Natural killer cell treated with Interleukin-12 subunit alpha and Interleukin-12 subunit beta and Interleukin-15 and Interleukin-18, amount 100 ng/mL, for 72 hours (primary cell): ENCODE data around the gene TEN1. TPM values are rescaled to one million over a fixed set of nuclear protein-coding genes. Genes with fewer than 3 reads are reported as not detected.
A peak's percentile ranks its signal among the peaks of the same experiment; 100 is the strongest.

Source experiments
- ATAC-seq, 2 donors: fragments of 150-1000 bp; cut with Tn5 transposase in 1 of 2; sonication (Bioruptor Pico), chemical (Tn5 transposase) in 1 of 2; 2 replicates each; pipeline ENCODE4 v1.10.0; 2021
- DNase-seq: peaks from one replicate; pipeline ENCODE4 v3.0.0; 2022; ENCODE audit warnings: low spot score
- H3K27ac Mint-ChIP-seq, 2 donors: 1 replicate in 1 of 2; 2 replicates in 1 of 2; pipeline ENCODE4 v1.8.0; 2022; ENCODE audit warnings: mixed read lengths in 2 of 2, mild to moderate bottlenecking in 1 of 2, moderate library complexity in 1 of 2
- H3K27me3 Mint-ChIP-seq, 2 donors: 1 replicate in 1 of 2; 2 replicates in 1 of 2; pipeline ENCODE4 v1.8.0; 2022; ENCODE audit warnings: mixed read lengths in 2 of 2
- H3K36me3 Mint-ChIP-seq: one replicate; pipeline ENCODE4 v1.8.0; 2022; ENCODE audit warnings: mixed read lengths
- H3K4me1 Mint-ChIP-seq, 2 donors: 1 replicate in 1 of 2; 2 replicates in 1 of 2; pipeline ENCODE4 v1.8.0; 2022; ENCODE audit warnings: low read depth in 2 of 2, mixed read lengths in 2 of 2, mild to moderate bottlenecking in 1 of 2
- H3K4me3 Mint-ChIP-seq: one replicate; pipeline ENCODE4 v1.8.0; 2022; ENCODE audit warnings: mixed read lengths
- H3K9me3 Mint-ChIP-seq: 2 replicates; pipeline ENCODE4 v1.8.0; 2022; ENCODE audit warnings: mixed read lengths
- total RNA-seq, 2 donors: library from RNA; stranded (reverse); gene quantifications; one replicate each; pipeline ENCODE4 v1.2.3, GENCODE V29; 2022

Gene TEN1
- total RNA-seq, 2 donors from 2014 or later = 16.5 to 19.1 TPM

- DNase-seq = no peak
- no peak for ATAC-seq
- Mint-ChIP-seq H3K36me3 (no peaks in the 10 kb centered on the region), H3K27ac (no peak overlapping the region), H3K27me3 (no peaks in the 10 kb centered on the region), H3K4me1 (peaks cover 0 to 3% of the 10 kb centered on the region in 2 donors), H3K9me3 (no peaks in the 10 kb centered on the region), H3K4me3 (no peak overlapping the region)
These were observed 39.3 kb downstream of the TEN1 start for GRCh38 chr17:76018340-76018680.

GRCh38 chr17:76018801-76019200 is 39.8 kb downstream of the TEN1 start:
- Mint-ChIP-seq H3K27me3 (no peaks in the 10 kb centered on the region), H3K4me1 (peaks cover 0 to 3% of the 10 kb centered on the region in 2 donors), H3K9me3 (no peaks in the 10 kb centered on the region), H3K4me3 (no peak overlapping the region), H3K36me3 (no peaks in the 10 kb centered on the region), H3K27ac (no peak overlapping the region)
- ATAC-seq (no peak), DNase-seq (no peak)

- Mint-ChIP-seq H3K36me3 (no peaks in the 10 kb centered on the region), H3K4me3 (no peak overlapping the region), H3K27ac (no peak overlapping the region), H3K4me1 (no peaks in the 10 kb centered on the region), H3K27me3 (no peaks in the 10 kb centered on the region), H3K9me3 (no peaks in the 10 kb centered on the region)
- ATAC-seq = no peak
- DNase-seq = no peak
These were observed 40.9 kb downstream of the TEN1 start for GRCh38 chr17:76019833-76020467.

GRCh38 chr17:76022285-76022684 is 43.2 kb downstream of the TEN1 start:
- Mint-ChIP-seq H3K36me3 (no peaks in the 10 kb centered on the region), H3K27ac (no peak overlapping the region), H3K9me3 (no peaks in the 10 kb centered on the region), H3K4me3 (no peak overlapping the region), H3K27me3 (no peaks in the 10 kb centered on the region), H3K4me1 (no peaks in the 10 kb centered on the region)
- no peak for ATAC-seq
- DNase-seq = no peak

- Mint-ChIP-seq H3K27me3 (no peaks in the 10 kb centered on the region), H3K36me3 (no peaks in the 10 kb centered on the region), H3K4me1 (no peaks in the 10 kb centered on the region), H3K27ac (no peak overlapping the region), H3K9me3 (no peaks in the 10 kb centered on the region), H3K4me3 (no peak overlapping the region)
- DNase-seq (no peak), ATAC-seq (no peak)
These were observed 44.2 kb downstream of the TEN1 start for GRCh38 chr17:76022973-76023899.

- Mint-ChIP-seq H3K9me3 (no peaks in the 10 kb centered on the region), H3K4me1 (peaks cover 0 to under 1% of the 10 kb centered on the region in 2 donors), H3K27ac (no peak overlapping the region), H3K4me3 (no peak overlapping the region), H3K36me3 (no peaks in the 10 kb centered on the region), H3K27me3 (no peaks in the 10 kb centered on the region)
- no peak for DNase-seq
- no peak for ATAC-seq
These were observed 44.8 kb downstream of the TEN1 start for GRCh38 chr17:76023900-76024237.

GRCh38 chr17:76024353-76024752 is 45.3 kb downstream of the TEN1 start:
- no peaks in the 10 kb centered on the region for H3K27me3 Mint-ChIP-seq
- peaks cover 3 to 5% of the 10 kb centered on the region in 2 donors for H3K4me1 Mint-ChIP-seq
- no peak for ATAC-seq
- H3K36me3 Mint-ChIP-seq = no peaks in the 10 kb centered on the region
- no peak overlapping the region for H3K27ac Mint-ChIP-seq
- H3K4me3 Mint-ChIP-seq = no peak overlapping the region
- no peaks in the 10 kb centered on the region for H3K9me3 Mint-ChIP-seq
- DNase-seq = no peak

- H3K27ac Mint-ChIP-seq = no peak overlapping the region
- H3K4me1 Mint-ChIP-seq = peaks cover 9 to 11% of the 10 kb centered on the region in 2 donors
- ATAC-seq = peak in 1 of 2 donors; percentile 9
- H3K9me3 Mint-ChIP-seq = no peaks in the 10 kb centered on the region
- DNase-seq = no peak
- no peaks in the 10 kb centered on the region for H3K36me3 Mint-ChIP-seq
- no peaks in the 10 kb centered on the region for H3K27me3 Mint-ChIP-seq
- no peak overlapping the region for H3K4me3 Mint-ChIP-seq
These were observed 46.3 kb downstream of the TEN1 start for GRCh38 chr17:76025294-76025693.

- no peak for ATAC-seq
- no peaks in the 10 kb centered on the region for H3K9me3 Mint-ChIP-seq
- H3K36me3 Mint-ChIP-seq = no peaks in the 10 kb centered on the region
These were observed 47.7 kb downstream of the TEN1 start for GRCh38 chr17:76026714-76027158.

GRCh38 chr17:76027159-76027839 is 48.3 kb downstream of the TEN1 start, which contains the start of gene EVPL:
Gene EVPL, minus strand, starts transcription at chr17:76027306. Its CDS starts 108 bp downstream, at chr17:76027198.
- H3K9me3 Mint-ChIP-seq = no peaks in the 10 kb centered on the region
- no peak for ATAC-seq
- DNase-seq = no peak

More at GRCh38 chr17:76026714-76027158, 47.7 kb downstream of the TEN1 start:
- Mint-ChIP-seq H3K4me3 (no peak overlapping the region), H3K27ac (no peak overlapping the region), H3K27me3 (no peaks in the 10 kb centered on the region), H3K4me1 (peaks cover 9 to 11% of the 10 kb centered on the region in 2 donors)
- DNase-seq = no peak

GRCh38 chr17:76032073-76032779 is 53.2 kb downstream of the TEN1 start:
- no peaks in the 10 kb centered on the region for H3K9me3 Mint-ChIP-seq
- no peak overlapping the region for H3K27ac Mint-ChIP-seq
- no peaks in the 10 kb centered on the region for H3K27me3 Mint-ChIP-seq
- DNase-seq (no peak), ATAC-seq (no peak)
- no peaks in the 10 kb centered on the region for H3K36me3 Mint-ChIP-seq
- H3K4me1 Mint-ChIP-seq = peaks cover 9 to 16% of the 10 kb centered on the region in 2 donors
- H3K4me3 Mint-ChIP-seq = no peak overlapping the region

More at GRCh38 chr17:76027159-76027839, 48.3 kb downstream of the TEN1 start, which contains the start of gene EVPL:
- no peak within 1 kb of the TSS for H3K4me3 Mint-ChIP-seq
- peaks cover 9 to 11% of the 10 kb centered on the region in 2 donors for H3K4me1 Mint-ChIP-seq
- H3K27me3 Mint-ChIP-seq = no peaks in the 10 kb centered on the region
- no peaks in the 10 kb centered on the region for H3K36me3 Mint-ChIP-seq
- no peak within 1 kb of the TSS for H3K27ac Mint-ChIP-seq

GRCh38 chr17:76032780-76033108 is 53.7 kb downstream of the TEN1 start:
- no peak overlapping the region for H3K4me3 Mint-ChIP-seq
- ATAC-seq = no peak
- no peaks in the 10 kb centered on the region for H3K36me3 Mint-ChIP-seq
- no peaks in the 10 kb centered on the region for H3K9me3 Mint-ChIP-seq
- peaks cover 9 to 16% of the 10 kb centered on the region in 2 donors for H3K4me1 Mint-ChIP-seq
- DNase-seq = no peak
- no peak overlapping the region for H3K27ac Mint-ChIP-seq
- no peaks in the 10 kb centered on the region for H3K27me3 Mint-ChIP-seq

GRCh38 chr17:76033139-76033538 is 54.1 kb downstream of the TEN1 start:
- no peak for ATAC-seq
- peaks cover 2% of the 10 kb centered on the region for H3K36me3 Mint-ChIP-seq

More at GRCh38 chr17:76033139-76033538, 54.1 kb downstream of the TEN1 start:
- Mint-ChIP-seq H3K9me3 (no peaks in the 10 kb centered on the region), H3K4me1 (peaks cover 9 to 16% of the 10 kb centered on the region in 2 donors), H3K27me3 (no peaks in the 10 kb centered on the region), H3K4me3 (no peak overlapping the region), H3K27ac (no peak overlapping the region)
- no peak for DNase-seq
